Breast epithelium (tissue), 4 donors: ENCODE data around the gene RNF10. TPM values are rescaled to one million over a fixed set of nuclear protein-coding genes. Genes with fewer than 3 reads are reported as not detected.
"Not testable (repeated sequence)": the region's sequence is repeated elsewhere in the genome, so short reads cannot be mapped to it uniquely, and the experiment has no call there.

Source experiments
- DNase-seq, 2 donors: peaks; one replicate each; pipeline ENCODE4 v3.0.0-alpha.2; 2019; ENCODE audit warnings: low spot score in 2 of 2
- H3K27ac ChIP-seq, 2 donors: fragments of 200-600 bp; sonication (generic) in 1 of 2; one replicate each; pipeline ENCODE4 v1.5.1; 2016 to 2019; ENCODE audit warnings: mild to moderate bottlenecking in 1 of 2
- H3K27me3 ChIP-seq, 2 donors: fragments of 200-600 bp; sonication (generic) in 1 of 2; one replicate each; pipeline versions ENCODE4 v1.5.1 to v1.6.0; 2017 to 2019; ENCODE audit warnings: control low read depth in 1 of 2, mild to moderate bottlenecking in 1 of 2
- H3K36me3 ChIP-seq: fragments of 200-600 bp; one replicate; pipeline ENCODE4 v1.5.1; 2019
- H3K4me1 ChIP-seq, 2 donors: fragments of 200-600 bp; sonication (generic); one replicate each; pipeline ENCODE4 v1.5.1; 2016 to 2019; ENCODE audit warnings: control low read depth in 1 of 2
- H3K4me3 ChIP-seq, 3 donors: fragments of 200-600 bp; sonication (generic); 1 replicate in 2 of 3; 2 replicates in 1 of 3; pipeline ENCODE4 v1.5.1; 2016 to 2019; ENCODE audit warnings: mild to moderate bottlenecking in 3 of 3, moderate library complexity in 2 of 3
- H3K9me3 ChIP-seq, 2 donors: fragments of 200-600 bp; sonication (generic) in 1 of 2; one replicate each; pipeline ENCODE4 v1.5.1; 2016 to 2019; ENCODE audit warnings: control low read depth in 1 of 2
- POLR2A ChIP-seq: fragments of 450-650 bp; IDR thresholded peaks from one replicate; pipeline ENCODE4 v1.6.1; 2016; ENCODE audit warnings: antibody characterized with exemption, mild to moderate bottlenecking, moderate library complexity
- POLR2AphosphoS5 ChIP-seq, 3 donors: sonication (generic); formaldehyde crosslinking; IDR thresholded peaks; one replicate each; pipeline ENCODE4 v1.6.1; 2017; ENCODE audit warnings: antibody characterized with exemption in 3 of 3
- intact Hi-C: fragments of 100-400 bp; cut with DNase I; formaldehyde crosslinking; loops from one replicate; pipeline ENCODE4 v1.15.1; 2023; ENCODE audit warnings: low total_unique reads
- total RNA-seq, 3 donors: library from RNA; depleted of rRNA; stranded (reverse); fragments of >200 nt; gene quantifications; one replicate each; pipeline ENCODE4 v1.1.0, GENCODE V29; 2016
- TF ChIP-seq, protein P1 (sequence below), 3 donors: fragments of 450-650 bp; IDR thresholded peaks; one replicate each; pipeline ENCODE4 v1.5.1; 2016 to 2017; ENCODE audit warnings: antibody characterized with exemption in 3 of 3, mild to moderate bottlenecking in 3 of 3, moderate library complexity in 3 of 3

Gene RNF10
- total RNA-seq, 3 donors from 2014 or later: 112 to 164 (median 149) TPM

DNA sequence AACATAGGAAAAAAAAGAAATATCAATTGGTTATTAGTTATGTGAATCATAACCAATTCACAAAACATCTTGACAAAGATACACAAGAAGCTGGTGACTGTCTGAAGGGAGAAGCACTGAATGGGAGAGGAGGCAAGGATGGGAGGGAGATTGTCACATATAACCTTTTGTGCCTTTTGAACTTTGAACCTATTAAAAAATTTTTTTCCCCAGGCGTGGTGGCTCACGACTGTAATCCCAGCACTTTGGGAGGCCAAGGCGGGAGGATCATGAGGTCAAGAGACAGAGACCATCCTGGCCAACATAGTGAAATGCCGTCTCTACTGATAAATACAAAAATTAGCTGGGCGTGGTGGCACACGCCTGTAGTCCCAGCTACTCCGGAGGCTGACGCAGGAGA, 25.6 kb upstream of the RNF10 start:
- Histone ChIP-seq H3K9me3 (no peaks in the 10 kb centered on the region), H3K4me3 (no peak overlapping the region), H3K27me3 (no peaks in the 10 kb centered on the region), H3K4me1 (no peaks in the 10 kb centered on the region), H3K27ac (no peak overlapping the region), H3K36me3 (no peaks in the 10 kb centered on the region)
- DNase-seq: no peak
- TF ChIP-seq POLR2A (no peak), POLR2AphosphoS5 (IDR thresholded peaks at IDR 0.05) (no peak)
- TF ChIP-seq, protein P1, sequence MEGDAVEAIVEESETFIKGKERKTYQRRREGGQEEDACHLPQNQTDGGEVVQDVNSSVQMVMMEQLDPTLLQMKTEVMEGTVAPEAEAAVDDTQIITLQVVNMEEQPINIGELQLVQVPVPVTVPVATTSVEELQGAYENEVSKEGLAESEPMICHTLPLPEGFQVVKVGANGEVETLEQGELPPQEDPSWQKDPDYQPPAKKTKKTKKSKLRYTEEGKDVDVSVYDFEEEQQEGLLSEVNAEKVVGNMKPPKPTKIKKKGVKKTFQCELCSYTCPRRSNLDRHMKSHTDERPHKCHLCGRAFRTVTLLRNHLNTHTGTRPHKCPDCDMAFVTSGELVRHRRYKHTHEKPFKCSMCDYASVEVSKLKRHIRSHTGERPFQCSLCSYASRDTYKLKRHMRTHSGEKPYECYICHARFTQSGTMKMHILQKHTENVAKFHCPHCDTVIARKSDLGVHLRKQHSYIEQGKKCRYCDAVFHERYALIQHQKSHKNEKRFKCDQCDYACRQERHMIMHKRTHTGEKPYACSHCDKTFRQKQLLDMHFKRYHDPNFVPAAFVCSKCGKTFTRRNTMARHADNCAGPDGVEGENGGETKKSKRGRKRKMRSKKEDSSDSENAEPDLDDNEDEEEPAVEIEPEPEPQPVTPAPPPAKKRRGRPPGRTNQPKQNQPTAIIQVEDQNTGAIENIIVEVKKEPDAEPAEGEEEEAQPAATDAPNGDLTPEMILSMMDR (IDR thresholded peaks at IDR 0.05): no peak
- intact Hi-C loops: no loop called here

DNA sequence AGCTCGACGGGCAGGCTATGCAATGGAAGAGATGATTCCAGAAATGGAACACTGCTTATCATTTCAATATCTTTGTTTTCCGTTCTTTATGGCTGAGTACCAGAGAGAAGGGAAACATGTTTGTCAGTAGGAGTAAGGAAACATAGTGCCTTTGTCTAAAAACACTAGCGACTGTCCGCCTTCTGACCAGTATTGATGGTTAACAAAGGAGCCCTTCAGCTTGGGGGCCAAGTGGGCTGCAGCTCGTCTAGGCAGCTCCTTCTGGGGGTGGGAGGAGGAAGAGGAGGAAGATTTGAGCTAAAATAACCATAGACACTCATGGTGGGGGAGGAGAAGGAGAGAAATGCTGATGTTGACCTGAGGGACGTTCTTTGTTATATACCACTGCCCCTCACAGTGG, 20.2 kb upstream of the RNF10 start:
- no peaks in the 10 kb centered on the region for H3K9me3 ChIP-seq
- TF ChIP-seq POLR2A: no peak
- TF ChIP-seq, protein P1 (IDR thresholded peaks at IDR 0.05): no peak
- H3K27me3 ChIP-seq: no peaks in the 10 kb centered on the region
- no peaks in the 10 kb centered on the region for H3K4me1 ChIP-seq
- DNase-seq: no peak
- no peak overlapping the region for H3K4me3 ChIP-seq
- intact Hi-C loops: no loop called here
- H3K36me3 ChIP-seq: no peaks in the 10 kb centered on the region
- no peak overlapping the region for H3K27ac ChIP-seq

DNA sequence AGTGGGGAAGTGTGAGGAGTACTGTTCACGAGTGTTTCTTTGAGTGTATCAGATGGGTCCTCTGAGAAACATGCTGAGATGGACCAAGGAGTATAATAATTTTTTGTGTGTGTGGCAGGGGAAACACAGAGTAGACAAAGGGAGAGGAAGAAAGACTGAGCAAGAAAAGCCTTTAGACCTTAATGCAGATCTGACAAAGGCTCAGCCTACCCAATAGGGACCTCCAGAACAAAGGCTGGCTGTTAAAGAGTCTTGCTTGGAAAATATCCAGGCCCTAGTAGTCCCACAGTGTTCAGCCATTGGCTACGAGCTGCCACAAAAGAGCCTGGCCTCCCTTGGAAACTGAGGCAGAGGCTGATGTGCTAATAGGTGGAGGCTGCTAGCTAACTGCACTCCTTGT, 18.7 kb upstream of the RNF10 start:
- intact Hi-C loops: no loop called here
- no peak for DNase-seq
- no peaks in the 10 kb centered on the region for H3K36me3 ChIP-seq

DNA sequence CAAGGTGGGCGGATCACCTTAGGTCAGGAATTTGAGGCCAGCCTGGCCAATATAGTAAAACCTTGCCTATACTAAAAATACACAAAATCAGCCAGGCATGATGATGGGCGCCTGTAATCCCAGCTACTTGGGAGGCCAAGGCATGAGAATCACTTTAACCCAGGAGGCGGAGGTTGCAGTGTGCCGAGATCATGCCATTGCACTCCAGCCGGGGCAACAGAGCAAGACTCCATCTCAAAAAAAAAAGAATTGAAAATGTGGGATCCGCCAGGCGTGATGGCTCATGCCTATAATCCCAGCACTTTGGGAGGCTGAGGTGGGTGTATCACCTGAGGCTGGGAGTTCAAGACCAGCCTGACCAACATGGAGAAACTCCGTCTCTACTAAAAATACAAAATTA, 14.8 kb upstream of the RNF10 start:
- H3K36me3 ChIP-seq, H3K27me3 ChIP-seq, intact Hi-C loops, DNase-seq, H3K27ac ChIP-seq, H3K4me3 ChIP-seq, H3K4me1 ChIP-seq, H3K9me3 ChIP-seq: not testable (repeated sequence)

More for the DNA sequence above, 18.7 kb upstream of the RNF10 start:
- H3K4me3 ChIP-seq: no peak overlapping the region
- H3K9me3 ChIP-seq: no peaks in the 10 kb centered on the region
- TF ChIP-seq, protein P1 (IDR thresholded peaks at IDR 0.05): no peak
- no peak for TF ChIP-seq POLR2AphosphoS5 (IDR thresholded peaks at IDR 0.05)
- no peak for TF ChIP-seq POLR2A
- H3K4me1 ChIP-seq: no peaks in the 10 kb centered on the region
- no peak overlapping the region for H3K27ac ChIP-seq
- H3K27me3 ChIP-seq: no peaks in the 10 kb centered on the region

DNA sequence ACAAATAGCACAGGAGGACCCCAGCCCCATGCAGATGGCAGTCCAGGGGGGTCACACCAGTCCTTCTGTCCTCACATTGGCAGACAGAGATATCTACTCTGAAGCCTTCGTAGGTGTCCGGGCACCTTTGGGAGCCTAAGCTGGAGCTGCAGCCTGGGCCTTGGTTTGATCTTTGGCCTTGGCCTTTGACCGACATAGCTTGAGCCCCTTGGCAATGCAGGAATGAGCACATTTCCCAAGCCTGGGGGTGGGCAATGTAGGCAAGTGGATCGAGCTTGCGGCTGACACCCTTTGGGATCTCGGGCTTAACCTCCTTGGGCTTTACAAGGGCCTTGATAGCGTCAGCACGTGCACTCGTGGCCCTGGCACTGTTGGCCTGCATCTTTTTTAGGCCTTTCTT, 11.6 kb upstream of the RNF10 start:
- Histone ChIP-seq H3K27ac (no peak overlapping the region), H3K36me3 (no peaks in the 10 kb centered on the region), H3K9me3 (no peaks in the 10 kb centered on the region), H3K4me3 (no peak overlapping the region), H3K4me1 (no peaks in the 10 kb centered on the region), H3K27me3 (no peaks in the 10 kb centered on the region)
- no peak for TF ChIP-seq POLR2A
- intact Hi-C loops: no loop called here
- DNase-seq: no peak

DNA sequence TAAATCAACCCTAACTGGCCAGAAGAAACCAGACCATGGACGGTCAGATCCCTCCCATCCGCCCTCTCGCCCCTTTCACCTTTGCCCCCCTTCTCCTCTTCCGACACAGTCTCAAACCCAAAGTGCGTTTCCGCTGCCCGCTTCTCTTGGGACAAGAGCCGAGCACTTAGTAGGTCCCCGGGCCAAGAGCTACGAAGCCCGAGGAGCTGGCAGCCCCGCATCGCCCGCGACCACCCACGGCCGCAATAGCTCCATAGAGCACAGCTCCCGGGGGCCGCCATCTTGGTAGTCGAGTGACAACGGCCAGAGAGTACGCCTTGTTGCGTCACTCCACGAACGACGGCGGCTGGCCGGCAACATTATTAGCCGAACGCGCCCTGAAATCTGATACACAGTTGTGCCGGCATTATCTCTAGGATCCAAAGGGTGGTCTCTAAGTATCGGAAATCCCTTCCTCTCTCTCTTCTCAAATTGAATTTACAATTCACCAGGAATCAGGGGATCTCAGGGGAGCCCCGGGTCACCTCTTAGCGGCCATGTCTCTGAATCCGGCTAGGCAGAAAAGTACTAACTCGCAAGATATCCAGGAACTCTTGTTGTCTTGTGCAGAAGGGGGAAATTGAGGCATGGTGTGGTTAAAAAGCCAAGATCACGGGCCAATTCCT, 5.2 kb upstream of the RNF10 start, which contains the start of gene COQ5:
COQ5 (minus strand) TSS at position 298 of the 665 bp plus-strand sequence; CDS start at position 281, 17 bp downstream.
- peak; percentile 83 to 85 for DNase-seq
- H3K27me3 ChIP-seq: no peaks in the 10 kb centered on the region
- H3K27ac ChIP-seq: peak within 1 kb of the TSS; percentile 92 to 97
- H3K4me1 ChIP-seq: no peaks in the 10 kb centered on the region
- TF ChIP-seq POLR2AphosphoS5 (IDR thresholded peaks at IDR 0.05) (peak in 2 of 3 donors; percentile 91 to 92), POLR2A (peak; percentile 50)
- TF ChIP-seq, protein P1 (IDR thresholded peaks at IDR 0.05): no peak
- H3K4me3 ChIP-seq: peak within 1 kb of the TSS; percentile 74
- no peaks in the 10 kb centered on the region for H3K36me3 ChIP-seq
- intact Hi-C loops: no loop called here
- no peaks in the 10 kb centered on the region for H3K9me3 ChIP-seq
